G401.6 (cell line): ENCODE results near the gene PLIN4.

ENCODE experiments used
- FAIRE-seq: peaks from 2 replicates; lab custom pipeline; 2012; peaks lifted over from hg19 to GRCh38; lab: Jason Lieb, UNC

PLIN4 gene

GRCh38 chr19:4455719-4456475 is 62.4 kb downstream of the PLIN4 start:
- no peak for FAIRE-seq

DNA sequence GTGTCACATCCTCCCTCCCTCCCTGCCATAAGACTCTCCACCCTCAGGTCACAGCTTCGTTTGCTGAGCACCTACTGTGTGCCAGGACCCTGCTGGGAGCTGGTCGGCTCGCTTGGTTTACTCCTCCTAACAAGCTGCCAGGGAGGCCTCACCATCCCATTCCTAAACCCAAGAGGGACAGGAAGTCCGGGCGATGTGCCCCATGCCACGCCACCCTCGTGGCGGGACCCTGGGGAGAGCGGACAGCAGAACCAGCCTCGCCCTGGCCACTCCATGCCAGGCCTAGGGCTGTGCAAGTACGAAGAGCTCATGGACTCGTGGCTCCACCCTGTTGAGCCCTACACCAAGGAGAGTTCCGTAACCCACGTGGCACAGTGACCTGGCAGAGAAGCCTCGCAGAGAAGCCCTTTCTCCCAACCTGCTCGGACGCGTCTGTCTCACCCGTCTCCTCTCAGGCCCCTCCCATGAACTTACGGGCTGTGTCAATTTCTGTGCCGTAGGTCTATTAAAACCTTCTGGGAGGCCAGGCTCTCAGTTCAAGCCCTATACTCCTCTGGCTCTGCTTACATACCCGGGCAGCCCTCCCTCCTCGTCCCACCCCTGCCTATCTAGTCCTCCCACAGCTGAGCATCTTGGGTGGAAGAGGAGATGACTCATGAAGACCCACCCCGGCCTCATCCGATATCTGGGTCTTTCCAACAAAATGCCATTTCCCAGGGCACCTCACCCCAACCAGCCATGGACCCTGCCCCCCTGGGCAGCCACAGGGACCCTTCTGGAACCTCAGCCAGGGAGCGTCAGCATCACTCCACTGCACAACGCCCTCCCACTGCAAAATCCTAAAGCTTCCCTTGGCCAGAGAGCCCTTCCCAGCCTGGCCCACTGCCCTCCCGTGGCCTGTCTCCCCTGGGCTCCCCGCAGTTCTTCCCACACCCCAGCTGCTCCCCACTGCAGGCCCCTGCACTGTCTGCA is 63.3 kb downstream of the PLIN4 start:
- no peak for FAIRE-seq

DNA sequence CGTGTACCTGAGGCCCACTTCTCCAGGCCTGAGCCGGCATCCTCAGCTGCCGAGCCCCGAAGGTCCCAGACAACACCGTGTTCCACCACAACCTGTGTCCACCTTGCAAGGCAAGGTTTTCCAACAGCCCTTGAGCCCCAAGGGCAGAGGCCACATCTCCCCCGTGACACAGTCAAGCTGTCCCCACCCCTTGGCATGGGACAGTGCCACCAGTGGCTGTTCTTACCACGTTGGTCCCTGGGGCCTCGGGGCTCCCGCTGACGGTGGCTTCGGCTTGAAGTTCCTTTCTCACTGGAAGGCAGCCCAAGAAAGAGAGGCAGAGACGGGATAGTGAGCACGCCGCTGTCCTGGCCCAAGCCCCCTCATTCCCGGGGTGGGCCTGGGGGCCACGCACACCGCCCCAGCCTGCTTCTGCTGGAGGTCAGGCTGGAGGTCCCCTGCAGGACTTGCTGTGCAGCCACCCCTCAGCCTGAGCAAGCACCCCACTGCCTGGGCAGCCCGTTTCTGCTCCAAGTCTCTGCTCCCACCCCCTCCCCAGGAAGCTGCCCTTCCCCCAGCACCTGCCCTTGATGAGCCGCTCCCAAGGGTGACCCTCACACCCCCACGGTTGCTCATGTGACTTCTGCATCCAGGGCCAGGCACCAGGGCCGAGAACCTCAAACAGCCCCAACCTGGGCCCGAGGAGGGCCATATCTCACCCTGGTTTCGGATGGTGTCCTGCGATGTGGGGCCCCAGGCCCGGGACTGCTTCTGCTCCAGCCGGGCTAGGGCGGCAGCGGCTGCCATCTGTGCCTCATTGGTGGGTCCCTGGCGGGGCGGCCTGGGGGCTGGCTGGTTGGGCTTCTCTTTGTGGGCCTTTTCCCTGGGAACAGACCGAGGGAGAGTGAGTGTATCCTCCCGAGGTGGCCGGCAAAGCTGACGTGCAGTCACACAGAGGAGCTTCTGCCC is 64.8 kb downstream of the PLIN4 start:
- FAIRE-seq, result no peak

- FAIRE-seq, result no peak
These were observed 65.9 kb downstream of the PLIN4 start for GRCh38 chr19:4452230-4452990.
